GM12878 (cell line): ENCODE measurements around the gene HAUS7. TPM values are rescaled to one million over a fixed set of nuclear protein-coding genes. Genes with fewer than 3 reads are reported as not detected.

Experiments used
- ATAC-seq: fragments of 200-7000 bp; cut with Tn5 transposase; 3 replicates; pipeline ENCODE4 v1.9.1; 2020; ENCODE audit warnings: mild to moderate bottlenecking, moderate library complexity
- BruUV-seq: library from RNA; stranded (reverse); fragments of 400-500 nt; replicated peaks from 2 replicates; lab custom pipeline; 2021; lab: Mats Ljungman, UMichigan
- CTCF ChIA-PET: fragments of 300-600 bp; sonication (Branson Sonifier 250); formaldehyde crosslinking; extraction: SDS; loops from one replicate; lab custom pipeline; 2021; ENCODE audit warnings: inconsistent platforms; lab: Yijun Ruan, JAX
- POLR2A ChIA-PET: fragments of 350-600 bp; formaldehyde crosslinking; extraction: SDS; loops from one replicate; lab custom pipeline; 2021; ENCODE audit warnings: inconsistent platforms; lab: Charles Lee
- RAD21 ChIA-PET: fragments of 300-600 bp; sonication (Branson Sonifier 250); formaldehyde crosslinking; loops from one replicate; lab custom pipeline; 2023; ENCODE audit warnings: antibody characterized with exemption; ENCODE audit not compliant: unreplicated experiment; lab: Charles Lee
- SMC1A ChIA-PET: fragments of 300-600 bp; sonication (Branson Sonifier 250); formaldehyde crosslinking; loops from one replicate; lab custom pipeline; 2023; ENCODE audit not compliant: unreplicated experiment, uncharacterized antibody; lab: Charles Lee
- DNase-seq: peaks from one replicate; pipeline ENCODE4 v3.0.0-alpha.2; 2011; ENCODE audit warnings: low read depth, low spot score
- FAIRE-seq: peaks from 3 replicates; lab custom pipeline; 2011; peaks lifted over from hg19 to GRCh38; lab: Jason Lieb, UNC
- H2AFZ ChIP-seq: 2 replicates; pipeline ENCODE4 v1.6.0; 2011; ENCODE audit warnings: low read depth, low read length, control low read depth; ENCODE audit not compliant: control insufficient read depth
- H3K27ac ChIP-seq: 2 replicates; pipeline ENCODE4 v1.5.1; 2011; ENCODE audit warnings: control low read depth; ENCODE audit not compliant: control insufficient read depth, insufficient read depth
- H3K27me3 ChIP-seq, 2 experiments: replicated peaks in 1 of 2; 2 replicates each; pipeline versions ENCODE4 v1.6.0 to v1.6.1; 2011; ENCODE audit warnings: low read length in 1 of 2; ENCODE audit not compliant: control insufficient read depth in 2 of 2, insufficient read depth in 2 of 2
- H3K36me3 ChIP-seq, 2 experiments: 2 replicates each; pipeline ENCODE4 v1.5.1; 2011; ENCODE audit warnings: low read length in 1 of 2; ENCODE audit not compliant: control insufficient read depth in 2 of 2, insufficient read depth in 2 of 2
- H3K4me1 ChIP-seq: 2 replicates; pipeline ENCODE4 v1.6.1; 2011; ENCODE audit warnings: mild to moderate bottlenecking, low read length, moderate library complexity, mixed read lengths; ENCODE audit not compliant: control insufficient read depth, insufficient read depth
- H3K4me2 ChIP-seq: 2 replicates; pipeline ENCODE4 v1.6.0; 2011; ENCODE audit warnings: control low read depth; ENCODE audit not compliant: control insufficient read depth, insufficient read depth
- H3K4me3 ChIP-seq: fragments of 200-600 bp; sonication (generic); 2 replicates; pipeline ENCODE4 v1.5.1; 2016
- H3K79me2 ChIP-seq: 2 replicates; pipeline ENCODE4 v1.6.0; 2011; ENCODE audit warnings: low read length; ENCODE audit not compliant: control insufficient read depth, insufficient read depth
- H3K9ac ChIP-seq: 2 replicates; pipeline ENCODE4 v1.8.0; 2011; ENCODE audit warnings: low read length, control low read depth, mixed read lengths; ENCODE audit not compliant: control insufficient read depth, insufficient read depth
- H3K9me3 ChIP-seq: replicated peaks from 3 replicates; pipeline ENCODE4 v1.5.1; 2011; ENCODE audit warnings: mild to moderate bottlenecking, low read length; ENCODE audit not compliant: control insufficient read depth, insufficient read depth
- H4K20me1 ChIP-seq: 2 replicates; pipeline ENCODE4 v1.6.0; 2011; ENCODE audit not compliant: control insufficient read depth, insufficient read depth
- E2F4 ChIP-seq: IDR thresholded peaks from 2 replicates; pipeline ENCODE4 v1.6.1; 2012; ENCODE audit warnings: low read depth, low read length, improper control_type of control experiment
- EP300 ChIP-seq, 2 experiments: fragments of 150-350 bp in 1 of 2; IDR thresholded peaks; 2 replicates each; pipeline ENCODE4 v1.6.1; 2011 to 2012; ENCODE audit warnings: low read depth in 2 of 2, low read length in 2 of 2, borderline replicate concordance in 1 of 2, improper control_type of control experiment in 1 of 2, inconsistent platforms in 1 of 2; ENCODE audit not compliant: control insufficient read depth in 1 of 2
- FOS ChIP-seq: IDR thresholded peaks from 3 replicates; pipeline ENCODE4 v1.6.1; 2011; ENCODE audit warnings: borderline replicate concordance; ENCODE audit not compliant: insufficient read length; ENCODE audit errors: extremely low read depth
- JUNB ChIP-seq: IDR thresholded peaks from 2 replicates; pipeline ENCODE4 v1.6.1; 2016; ENCODE audit warnings: antibody characterized with exemption, mild to moderate bottlenecking
- NBN ChIP-seq: fragments of 450-650 bp; IDR thresholded peaks from 2 replicates; pipeline ENCODE4 v1.6.1; 2016
- NFYB ChIP-seq: IDR thresholded peaks from 2 replicates; pipeline ENCODE4 v1.6.1; 2011; ENCODE audit warnings: low read depth, mild to moderate bottlenecking, low read length, improper control_type of control experiment, moderate library complexity; ENCODE audit not compliant: insufficient read depth
- PAX5 ChIP-seq: IDR thresholded peaks from 2 replicates; pipeline ENCODE4 v1.6.1; 2011; ENCODE audit warnings: low read depth, low read length, borderline replicate concordance
- POLR2AphosphoS2 ChIP-seq: IDR thresholded peaks from 2 replicates; pipeline ENCODE4 v1.6.1; 2011; ENCODE audit warnings: low read depth, mild to moderate bottlenecking, low read length, improper control_type of control experiment, moderate library complexity
- POLR2AphosphoS5 ChIP-seq: IDR thresholded peaks from 2 replicates; pipeline ENCODE4 v1.6.1; 2011; ENCODE audit warnings: mild to moderate bottlenecking, low read length, inconsistent platforms
- SMARCA5 ChIP-seq: fragments of 450-650 bp; IDR thresholded peaks from 2 replicates; pipeline ENCODE4 v1.6.1; 2017; ENCODE audit warnings: mild to moderate bottlenecking
- SRF ChIP-seq, 2 experiments: IDR thresholded peaks; 2 replicates each; pipeline ENCODE4 v1.6.1; 2011; ENCODE audit warnings: low read depth in 2 of 2, low read length in 2 of 2, mild to moderate bottlenecking in 1 of 2, moderate library complexity in 1 of 2
- YY1 ChIP-seq: IDR thresholded peaks from 2 replicates; pipeline ENCODE4 v1.6.1; 2011; ENCODE audit warnings: low read depth, mild to moderate bottlenecking, low read length
- ZNF217 ChIP-seq: fragments of 450-650 bp; IDR thresholded peaks from 2 replicates; pipeline ENCODE4 v1.6.1; 2017; ENCODE audit warnings: antibody characterized with exemption, mild to moderate bottlenecking
- ZNF592 ChIP-seq: fragments of 450-650 bp; IDR thresholded peaks from 2 replicates; pipeline ENCODE4 v1.6.1; 2017; ENCODE audit warnings: mild to moderate bottlenecking, moderate library complexity
- ZSCAN29 ChIP-seq: fragments of 450-650 bp; IDR thresholded peaks from 2 replicates; pipeline ENCODE4 v1.6.1; 2017; ENCODE audit warnings: mild to moderate bottlenecking, moderate library complexity
- WGBS: methylation state at CpG from one replicate; pipeline ENCODE4 v1.1.6; 2016; ENCODE audit warnings: low lambda C conversion rate; ENCODE audit not compliant: insufficient replicate concordance, insufficient coverage; ENCODE audit errors: missing lambda C conversion rate; 5-methylcytosine and 5-hydroxymethylcytosine counted together
- in situ Hi-C: fragments of 300-500 bp; cut with MboI; formaldehyde crosslinking; loops from 9 replicates; pipeline ENCODE4 v1.14.3; 2018; ENCODE audit warnings: mixed read lengths
- intact Hi-C: fragments of 100-400 bp; cut with micrococcal nuclease; formaldehyde crosslinking; loops from one replicate; pipeline ENCODE4 v1.14.2; 2022; ENCODE audit not compliant: unreplicated experiment
- polyA plus RNA-seq, 11 experiments: library from polyadenylated mRNA; depleted of rRNA in 4 of 11; unstranded in 6 of 11; stranded (reverse) in 5 of 11; fragments of >200 nt; fragmentation: Nextera tagmentation in 4 of 11; fragmentation: Illumina TruSeq in 1 of 11; extraction: Ambion mirVana in 4 of 11; extraction: Trizol in 1 of 11; gene quantifications; 1 replicate in 1 of 11; 2 replicates in 10 of 11; pipeline versions ENCODE4 v1.2.1 to v1.2.3, GENCODE V29; 2011 to 2016; ENCODE audit warnings: inconsistent platforms in 2 of 11, missing spikeins in 2 of 11, low read depth in 1 of 11
- total RNA-seq, 4 experiments: library from RNA; depleted of rRNA in 3 of 4; stranded (reverse); fragments of >200 nt in 3 of 4; fragmentation: Illumina TruSeq in 1 of 4; extraction: Trizol in 1 of 4; gene quantifications; 2 replicates each; pipeline versions ENCODE4 v1.2.1 to v1.2.3, GENCODE V29; 2013 to 2021
- TF ChIP-seq, protein P1 (sequence below): fragments of 450-650 bp; IDR thresholded peaks from 2 replicates; pipeline ENCODE4 v1.6.1; 2017; ENCODE audit warnings: borderline replicate concordance

The HAUS7 gene
- total and polyA plus RNA-seq, 10 of the 15 experiments (the other 5 are each of a cell fraction or from before 2014, with no cell fraction given): 6.7 to 63.3 (median 24.1) TPM

DNA sequence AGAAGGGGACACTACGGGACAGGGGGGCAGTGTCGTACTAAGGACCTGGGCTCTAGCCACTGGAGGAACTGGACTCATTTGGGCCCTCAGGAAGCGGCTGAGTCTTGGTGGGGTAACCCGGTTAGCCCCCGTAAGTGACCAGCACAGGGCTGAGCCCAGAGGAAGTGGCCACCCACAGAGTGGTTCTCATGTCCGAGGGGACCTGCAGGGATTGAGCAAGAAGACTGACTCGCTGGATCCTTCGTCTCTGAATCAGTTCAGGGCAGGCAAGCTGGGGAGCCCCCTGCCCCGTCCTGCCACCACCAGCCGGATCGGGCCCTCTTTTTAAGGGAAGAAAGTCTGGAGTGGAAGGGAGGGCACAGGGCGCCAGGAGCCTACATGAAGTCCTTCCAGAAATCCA lies 23.7 kb upstream of the HAUS7 start:
- Histone ChIP-seq H3K27ac (no peak overlapping the region), H3K4me3 (no peak overlapping the region), H3K27me3 (no peaks in the 10 kb centered on the region), H3K79me2 (no peaks in the 10 kb centered on the region), H3K4me1 (no peaks in the 10 kb centered on the region), H3K4me2 (no peak overlapping the region), H3K36me3 (no peaks in the 10 kb centered on the region), H3K9ac (no peak overlapping the region), H4K20me1 (no peaks in the 10 kb centered on the region), H3K9me3 (no peaks in the 10 kb centered on the region; the same call in 2 of the 3 replicates), H2AFZ (no peak overlapping the region)
- ChIA-PET CTCF (no interaction called here), RAD21 (no interaction called here), SMC1A (no interaction called here), POLR2A (no interaction called here)
- DNase-seq: no peak
- WGBS: 46% methylated on average over 12 of the region's 12 CpGs
- no peak for FAIRE-seq
- no peak for ATAC-seq
- no TSS peak for BruUV-seq
- intact Hi-C loops (no loop called here), in situ Hi-C loops (no loop called here)
- TF ChIP-seq SMARCA5 (no peak), JUNB (no peak), NFYB (no peak), POLR2AphosphoS2 (no peak), E2F4 (no peak), NBN (no peak), ZNF592 (no peak), FOS (no peak), POLR2AphosphoS5 (no peak), EP300 (IDR thresholded peaks at IDR 0.05; ENCODE audit: borderline replicate concordance in 1 of 2, control insufficient read depth in 1 of 2, low read depth in 2 of 2, low read length in 2 of 2) (no peak), SRF (IDR thresholded peaks at IDR 0.05; ENCODE audit: low read depth in 2 of 2, low read length in 2 of 2) (no peak), ZNF217 (no peak), YY1 (no peak), ZSCAN29 (no peak), PAX5 (no peak)
- TF ChIP-seq, protein P1, sequence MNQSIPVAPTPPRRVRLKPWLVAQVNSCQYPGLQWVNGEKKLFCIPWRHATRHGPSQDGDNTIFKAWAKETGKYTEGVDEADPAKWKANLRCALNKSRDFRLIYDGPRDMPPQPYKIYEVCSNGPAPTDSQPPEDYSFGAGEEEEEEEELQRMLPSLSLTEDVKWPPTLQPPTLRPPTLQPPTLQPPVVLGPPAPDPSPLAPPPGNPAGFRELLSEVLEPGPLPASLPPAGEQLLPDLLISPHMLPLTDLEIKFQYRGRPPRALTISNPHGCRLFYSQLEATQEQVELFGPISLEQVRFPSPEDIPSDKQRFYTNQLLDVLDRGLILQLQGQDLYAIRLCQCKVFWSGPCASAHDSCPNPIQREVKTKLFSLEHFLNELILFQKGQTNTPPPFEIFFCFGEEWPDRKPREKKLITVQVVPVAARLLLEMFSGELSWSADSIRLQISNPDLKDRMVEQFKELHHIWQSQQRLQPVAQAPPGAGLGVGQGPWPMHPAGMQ: no peak
